ENCODE results near the gene DGUOK. TPM values are rescaled to one million over a fixed set of nuclear protein-coding genes. Genes with fewer than 3 reads are reported as not detected.

DGUOK gene
- total RNA-seq, 1 donor = 46.0 TPM

- peaks cover 28% of the 10 kb centered on the region for H3K27me3 ChIP-seq (ENCODE audit: insufficient read depth, low read length)
These were observed 13.1 kb upstream of the DGUOK start for GRCh38 chr2:73913414-73914054.

GRCh38 chr2:73914667-73915066, 12.0 kb upstream of the DGUOK start:
- no peak for TF ChIP-seq CTCF (IDR thresholded peaks at IDR 0.05; ENCODE audit: extremely low read depth, low read depth, low read length)
- H4K20me1 ChIP-seq (ENCODE audit: insufficient read depth, low read length) = no peaks in the 10 kb centered on the region
- peaks cover 33% of the 10 kb centered on the region for H3K27me3 ChIP-seq (ENCODE audit: insufficient read depth, low read length)
- H3K36me3 ChIP-seq (ENCODE audit: insufficient read depth, low read length) = no peaks in the 10 kb centered on the region
- no peaks in the 10 kb centered on the region for H3K79me2 ChIP-seq (ENCODE audit: insufficient read depth, low read length)
- H3K9me3 ChIP-seq (ENCODE audit: low read depth, low read length) = no peaks in the 10 kb centered on the region
- no peak overlapping the region for H2AFZ ChIP-seq (ENCODE audit: low read length)
- H3K4me3 ChIP-seq (ENCODE audit: insufficient read depth, low read length) = no peak overlapping the region
- no peaks in the 10 kb centered on the region for H3K4me1 ChIP-seq (ENCODE audit: insufficient read depth, low read length)
- no peak for DNase-seq (ENCODE audit: insufficient read length, low spot score, missing footprints)
- H3K27ac ChIP-seq (ENCODE audit: low read depth, low read length) = no peak overlapping the region
- no peak overlapping the region for H3K4me2 ChIP-seq (ENCODE audit: insufficient read depth, low read length)

More at GRCh38 chr2:73913414-73914054, 13.1 kb upstream of the DGUOK start:
- Histone ChIP-seq H2AFZ (ENCODE audit: low read length) (no peak overlapping the region), H3K9me3 (ENCODE audit: low read depth, low read length) (no peaks in the 10 kb centered on the region), H3K79me2 (ENCODE audit: insufficient read depth, low read length) (no peaks in the 10 kb centered on the region), H3K4me1 (ENCODE audit: insufficient read depth, low read length) (no peaks in the 10 kb centered on the region), H3K27ac (ENCODE audit: low read depth, low read length) (no peak overlapping the region), H4K20me1 (ENCODE audit: insufficient read depth, low read length) (no peaks in the 10 kb centered on the region), H3K4me3 (ENCODE audit: insufficient read depth, low read length) (no peak overlapping the region), H3K36me3 (ENCODE audit: insufficient read depth, low read length) (no peaks in the 10 kb centered on the region), H3K4me2 (ENCODE audit: insufficient read depth, low read length) (no peak overlapping the region)
- TF ChIP-seq CTCF (IDR thresholded peaks at IDR 0.05; ENCODE audit: extremely low read depth, low read depth, low read length) = no peak
- DNase-seq (ENCODE audit: insufficient read length, low spot score, missing footprints) = no peak

GRCh38 chr2:73915437-73915993, 11.2 kb upstream of the DGUOK start:
- no peaks in the 10 kb centered on the region for H3K4me1 ChIP-seq (ENCODE audit: insufficient read depth, low read length)
- no peak overlapping the region for H3K27ac ChIP-seq (ENCODE audit: low read depth, low read length)
- no peaks in the 10 kb centered on the region for H3K36me3 ChIP-seq (ENCODE audit: insufficient read depth, low read length)
- H3K4me2 ChIP-seq (ENCODE audit: insufficient read depth, low read length) = no peak overlapping the region
- no peak overlapping the region for H2AFZ ChIP-seq (ENCODE audit: low read length)
- DNase-seq (ENCODE audit: insufficient read length, low spot score, missing footprints) = no peak
- H3K79me2 ChIP-seq (ENCODE audit: insufficient read depth, low read length) = no peaks in the 10 kb centered on the region
- H3K27me3 ChIP-seq (ENCODE audit: insufficient read depth, low read length) = peaks cover 39% of the 10 kb centered on the region
- H3K9me3 ChIP-seq (ENCODE audit: low read depth, low read length) = no peaks in the 10 kb centered on the region
- no peak for TF ChIP-seq CTCF (IDR thresholded peaks at IDR 0.05; ENCODE audit: extremely low read depth, low read depth, low read length)
- no peaks in the 10 kb centered on the region for H4K20me1 ChIP-seq (ENCODE audit: insufficient read depth, low read length)
- no peak overlapping the region for H3K4me3 ChIP-seq (ENCODE audit: insufficient read depth, low read length)

GRCh38 chr2:73916666-73917065, 10.0 kb upstream of the DGUOK start:
- no peak for TF ChIP-seq CTCF (IDR thresholded peaks at IDR 0.05; ENCODE audit: extremely low read depth, low read depth, low read length)
- Histone ChIP-seq H3K36me3 (ENCODE audit: insufficient read depth, low read length) (no peaks in the 10 kb centered on the region), H3K79me2 (ENCODE audit: insufficient read depth, low read length) (no peaks in the 10 kb centered on the region), H3K27me3 (ENCODE audit: insufficient read depth, low read length) (peaks cover 46% of the 10 kb centered on the region), H3K27ac (ENCODE audit: low read depth, low read length) (no peak overlapping the region), H3K4me3 (ENCODE audit: insufficient read depth, low read length) (no peak overlapping the region), H3K9me3 (ENCODE audit: low read depth, low read length) (no peaks in the 10 kb centered on the region), H3K4me2 (ENCODE audit: insufficient read depth, low read length) (no peak overlapping the region), H2AFZ (ENCODE audit: low read length) (no peak overlapping the region), H3K4me1 (ENCODE audit: insufficient read depth, low read length) (no peaks in the 10 kb centered on the region), H4K20me1 (ENCODE audit: insufficient read depth, low read length) (no peaks in the 10 kb centered on the region)
- DNase-seq (ENCODE audit: insufficient read length, low spot score, missing footprints) = no peak
